GM19468 (cell line): ENCODE measurements around the gene MAP9.
"Not testable (repeated sequence)": the region's sequence is repeated elsewhere in the genome, so short reads cannot be mapped to it uniquely, and the experiment has no call there.

ENCODE experiments used
- ATAC-seq: cut with Tn5 transposase; IDR thresholded peaks from one replicate; pipeline ENCODE4 v1.9.1; 2021; ENCODE audit warnings: mild to moderate bottlenecking, moderate library complexity, moderate number of reproducible peaks; ENCODE audit not compliant: unreplicated experiment; ENCODE audit errors: extremely low read depth

Gene MAP9

DNA sequence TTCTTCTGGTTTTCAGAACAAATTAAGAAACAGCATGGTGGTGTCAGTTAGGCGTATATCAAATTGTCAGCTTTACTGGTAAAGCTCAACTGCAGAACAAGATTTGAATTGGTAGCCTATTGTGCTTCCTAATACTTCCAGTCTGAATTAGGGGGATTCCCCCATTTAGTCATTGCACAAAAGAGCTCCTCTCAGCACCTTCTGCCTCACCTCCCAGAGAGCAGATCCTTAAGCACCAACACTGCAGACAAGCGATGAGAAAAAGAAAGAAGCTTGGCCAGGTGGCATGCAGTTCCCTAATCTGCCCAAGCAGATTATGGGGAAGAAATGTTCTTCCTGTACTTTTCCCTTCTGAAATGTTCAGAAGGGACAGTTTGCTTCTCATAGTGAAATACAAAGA lies 9.2 kb downstream of the MAP9 start:
- no peak for ATAC-seq

- ATAC-seq: peak; percentile 89
Measured at GRCh38 chr4:155353923-155354540, 22.7 kb downstream of the MAP9 start.

DNA sequence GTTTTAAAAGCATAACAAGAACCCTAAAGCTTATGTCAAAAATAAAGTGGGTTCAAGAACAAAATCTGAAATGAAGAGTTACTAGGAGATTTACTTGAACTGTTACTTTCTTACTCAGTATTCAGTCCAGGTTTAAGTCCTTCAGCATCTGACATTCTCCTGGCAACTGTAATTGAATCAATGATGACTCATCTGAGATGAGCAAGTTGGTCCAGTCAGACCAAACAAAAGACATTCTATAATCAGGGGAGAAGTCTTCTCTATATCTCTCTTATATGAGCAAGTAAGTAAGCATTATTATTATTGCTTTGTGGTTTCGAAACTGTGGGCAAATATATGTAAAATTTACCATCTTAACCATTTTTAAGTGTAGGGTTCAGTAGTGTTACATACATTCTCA lies 34.6 kb downstream of the MAP9 start:
- no peak for ATAC-seq

GRCh38 chr4:155339999-155340398 lies 36.8 kb downstream of the MAP9 start:
- ATAC-seq: no peak

GRCh38 chr4:155339588-155339987 lies 37.2 kb downstream of the MAP9 start:
- ATAC-seq: no peak

DNA sequence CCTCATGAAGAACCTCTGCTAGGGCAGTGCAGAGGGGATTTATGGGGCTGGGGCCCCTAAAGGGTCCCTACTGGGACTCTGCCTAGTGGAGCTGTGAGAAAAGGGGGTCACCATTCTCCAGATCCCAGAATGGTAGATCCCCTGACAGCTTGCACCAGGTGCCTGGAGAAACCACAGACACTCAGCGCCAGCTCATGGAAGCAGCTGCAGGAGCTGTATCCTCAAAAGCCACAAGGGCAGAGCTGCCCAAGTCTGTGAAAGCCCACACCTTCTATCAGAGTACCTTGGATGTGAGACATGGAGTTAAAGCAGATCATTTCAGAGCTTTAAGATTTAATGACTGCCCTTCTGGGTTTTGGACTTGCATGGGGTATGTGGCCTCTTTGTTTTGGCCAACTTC lies 38.6 kb downstream of the MAP9 start:
- no peak for ATAC-seq

- ATAC-seq: no peak
Measured at GRCh38 chr4:155336242-155336641, 40.5 kb downstream of the MAP9 start.

GRCh38 chr4:155331478-155331877 lies 45.3 kb downstream of the MAP9 start:
- ATAC-seq: no peak

- ATAC-seq: no peak
Measured at GRCh38 chr4:155322782-155323181, 54.0 kb downstream of the MAP9 start.

DNA sequence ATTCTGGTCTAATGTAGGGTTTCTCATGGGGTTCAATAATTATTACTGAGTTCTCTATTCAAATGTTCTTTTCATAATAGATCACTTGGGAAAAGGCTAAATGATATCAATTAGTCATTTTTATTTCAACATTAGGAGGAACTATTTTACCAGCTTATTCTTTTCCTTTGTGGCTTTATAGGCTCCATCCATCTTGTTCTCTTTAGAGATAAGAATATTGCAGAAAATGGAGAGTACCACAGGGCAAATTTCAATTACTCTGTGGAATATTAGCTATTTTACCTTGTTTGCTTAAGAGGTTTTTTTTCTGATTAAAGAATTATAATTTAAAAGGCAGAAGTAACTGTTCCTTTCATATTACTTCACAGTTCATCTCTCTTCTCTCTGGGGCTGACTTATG lies 55.8 kb downstream of the MAP9 start:
- ATAC-seq: no peak

GRCh38 chr4:155319516-155319915 lies 57.2 kb downstream of the MAP9 start:
- no peak for ATAC-seq

DNA sequence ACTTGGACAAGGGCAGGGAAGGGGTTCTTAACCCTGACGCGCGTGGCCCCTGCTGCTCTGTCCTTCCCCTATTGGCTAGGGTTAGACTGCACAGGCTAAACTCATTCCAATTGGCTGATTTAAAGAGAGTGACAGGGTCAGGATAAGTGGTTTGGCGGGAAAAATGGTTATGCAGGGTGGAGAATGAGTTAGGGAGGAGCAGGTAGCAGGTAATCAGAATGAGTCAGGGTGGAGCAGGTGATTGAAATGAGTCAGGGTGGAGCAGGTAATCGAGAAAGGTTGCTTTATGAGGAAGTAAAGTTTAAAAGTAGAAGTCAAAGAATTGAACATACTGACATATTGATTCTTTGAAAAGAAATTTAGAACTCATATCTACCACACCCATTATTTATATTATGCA lies 64.7 kb downstream of the MAP9 start:
- not testable (repeated sequence) for ATAC-seq

GRCh38 chr4:155307731-155308277 lies 69.0 kb downstream of the MAP9 start:
- no peak for ATAC-seq

GRCh38 chr4:155305619-155306018 lies 71.1 kb downstream of the MAP9 start:
- no peak for ATAC-seq

GRCh38 chr4:155304375-155304774 lies 72.4 kb downstream of the MAP9 start:
- ATAC-seq: no peak

DNA sequence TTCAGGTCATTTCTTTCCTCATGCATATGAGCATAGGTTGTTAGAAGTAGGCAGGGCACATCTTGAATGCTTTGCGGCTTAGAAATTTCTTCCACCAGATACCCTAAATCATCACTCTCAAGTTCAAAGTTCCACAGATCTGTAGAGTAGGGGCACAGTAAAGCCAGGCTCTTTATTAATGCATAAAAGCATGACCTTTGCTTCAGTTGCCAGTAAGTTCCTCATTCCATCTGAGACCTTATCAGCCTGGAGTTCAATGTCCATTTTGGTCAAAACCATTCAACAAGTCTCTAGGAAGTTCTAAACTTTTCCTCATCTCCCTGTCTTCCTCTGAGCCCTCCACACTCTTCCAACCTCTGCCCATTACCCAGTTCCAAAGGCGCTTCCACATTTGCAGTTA lies 77.7 kb downstream of the MAP9 start:
- no peak for ATAC-seq
